Stimulated activated CD8-positive, alpha-beta memory T cell treated with anti-CD3 and anti-CD28 coated beads, Interleukin-4, amount 100 ng/mL, for 1 hour (primary cell): ENCODE measurements around the gene ODC1.
A peak's percentile ranks its signal among the peaks of the same experiment; 100 is the strongest.
"Not testable (repeated sequence)": the region's sequence is repeated elsewhere in the genome, so short reads cannot be mapped to it uniquely, and the experiment has no call there.

Experiments used
- DNase-seq, 2 donors: peaks; one replicate each; pipeline ENCODE4 v3.0.0-alpha.2; 2020; ENCODE audit warnings: low read depth in 2 of 2, low spot score in 1 of 2

ODC1 gene

DNA sequence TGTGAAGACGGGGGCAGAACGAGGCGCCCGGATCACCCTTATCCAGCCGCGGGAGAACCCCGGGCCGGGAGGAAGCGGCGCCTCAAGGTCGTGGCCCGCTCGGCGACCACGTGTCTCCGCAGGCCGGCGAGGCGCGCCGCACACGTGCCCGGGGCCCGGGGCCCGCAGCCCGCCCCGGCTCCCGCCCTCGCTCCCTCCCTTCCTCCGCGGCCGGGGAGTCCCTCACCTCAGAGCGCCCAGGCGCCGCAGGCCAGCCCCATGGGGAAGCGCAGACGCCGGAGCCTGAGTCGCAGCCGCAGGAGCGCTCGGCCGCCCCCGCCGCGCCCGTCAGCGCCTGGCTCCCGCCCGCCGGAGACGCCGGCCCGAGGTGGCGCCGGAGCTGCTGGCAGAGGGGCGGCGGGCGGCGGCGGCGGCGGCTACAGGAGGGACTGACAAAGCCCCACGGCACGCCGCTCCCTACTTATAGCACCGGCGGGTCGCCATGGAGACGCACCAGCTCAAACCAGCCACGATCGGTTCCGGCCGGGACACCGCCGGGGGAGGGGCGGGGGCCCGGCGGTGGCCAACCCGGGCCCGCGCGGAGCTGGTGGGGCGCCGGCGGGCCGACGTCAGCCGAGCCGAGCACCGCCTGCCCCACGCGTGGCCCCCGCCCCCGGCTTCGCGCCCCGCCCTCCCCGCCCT is at the start of gene ODC1:
Gene ODC1, minus strand, starts transcription at position 433 of the 681 bp plus-strand sequence. CDS start 3,295 bp downstream, outside the sequence.
- peak; percentile 97 to 98 for DNase-seq

- DNase-seq = peak; percentile 27 to 28
These were observed 49.7 kb upstream of the ODC1 start for GRCh38 chr2:10497797-10498251.

- DNase-seq = no peak
These were observed 47.8 kb upstream of the ODC1 start for GRCh38 chr2:10495988-10496313.

- DNase-seq = no peak
These were observed 47.3 kb upstream of the ODC1 start for GRCh38 chr2:10495311-10495987.

- DNase-seq = no peak
These were observed 46.4 kb upstream of the ODC1 start for GRCh38 chr2:10494351-10495066.

DNA sequence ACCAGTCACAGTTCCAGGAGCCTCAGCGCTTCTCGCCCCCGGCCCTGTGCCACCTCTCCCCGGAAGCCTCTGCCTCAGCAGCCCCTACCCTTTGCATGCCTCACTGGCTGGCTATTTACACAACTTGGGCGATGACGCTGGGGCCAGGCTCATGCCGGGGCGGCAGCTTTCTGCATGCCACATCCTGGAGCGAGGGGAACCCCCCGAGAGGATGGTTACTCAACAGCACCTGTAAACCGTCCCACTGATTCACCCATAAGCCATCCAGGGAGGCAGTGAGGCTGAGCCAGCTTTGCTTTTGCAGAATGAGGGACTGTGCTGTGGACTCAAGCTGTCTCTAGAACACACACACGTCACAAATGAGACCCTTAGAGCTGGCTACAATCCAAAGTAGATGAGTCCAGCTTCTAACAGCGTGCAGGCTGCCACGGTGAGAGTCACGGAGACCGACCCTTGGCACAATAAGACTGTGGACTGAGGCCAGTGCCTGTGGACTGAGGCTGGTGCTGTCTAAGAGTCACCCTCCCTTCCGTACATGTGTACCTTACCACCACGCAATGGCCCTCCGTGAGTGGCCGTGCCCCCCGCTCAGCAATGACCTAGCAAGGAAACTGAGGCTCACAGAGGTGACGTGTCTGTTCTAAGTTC is 45.6 kb upstream of the ODC1 start:
- peak; percentile 29 to 62 for DNase-seq

DNA sequence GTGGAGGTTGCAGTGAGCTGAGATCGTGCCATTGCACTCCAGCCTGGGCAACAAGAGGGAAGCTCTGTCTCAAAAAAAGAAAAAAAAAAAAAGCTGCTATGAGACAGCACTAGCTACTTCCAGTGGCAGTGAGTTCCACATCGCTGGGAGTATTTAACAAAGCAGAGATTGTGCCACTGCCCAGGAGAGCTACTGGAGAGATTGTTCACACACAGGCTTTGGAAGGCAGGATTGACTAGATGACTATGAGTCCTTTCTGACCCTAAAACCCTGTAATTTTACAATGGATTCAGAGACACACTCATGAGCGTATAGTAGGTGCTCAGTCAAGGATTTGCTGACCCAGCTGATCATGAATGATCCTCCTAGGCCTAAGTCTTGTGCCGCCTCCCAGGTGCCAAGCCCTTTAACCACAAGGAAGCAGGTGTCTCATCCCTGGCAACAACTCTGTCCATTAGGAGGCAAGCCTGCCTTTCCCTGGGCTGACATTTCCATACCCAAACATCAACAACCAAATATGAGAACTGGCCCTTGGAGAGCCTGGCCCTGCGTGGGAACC is 45.0 kb upstream of the ODC1 start:
- DNase-seq = no peak

DNA sequence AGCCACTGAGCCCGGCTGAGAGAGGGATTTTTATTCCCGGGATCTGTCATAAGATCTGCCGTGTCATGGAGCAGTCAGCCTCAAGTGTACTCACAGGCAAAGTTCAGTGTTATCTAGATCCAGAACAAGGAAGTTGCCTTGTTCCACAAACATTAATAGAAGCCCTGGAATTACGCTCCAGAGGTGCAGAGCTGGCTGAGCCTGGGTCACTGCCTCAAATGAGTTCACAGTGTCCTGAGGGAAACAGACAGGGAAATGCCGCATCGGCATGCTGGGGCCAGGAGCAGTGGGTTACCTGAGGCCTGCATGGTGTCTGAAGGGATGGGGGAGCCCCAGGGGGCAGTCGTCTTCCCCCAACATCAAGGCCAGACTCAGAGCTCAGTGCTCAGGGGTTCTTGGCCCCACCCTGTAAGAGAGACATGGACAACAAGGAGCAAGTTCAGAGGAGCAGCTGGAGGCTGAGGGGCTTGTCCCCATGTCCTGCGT is 42.7 kb upstream of the ODC1 start:
- DNase-seq = no peak

DNA sequence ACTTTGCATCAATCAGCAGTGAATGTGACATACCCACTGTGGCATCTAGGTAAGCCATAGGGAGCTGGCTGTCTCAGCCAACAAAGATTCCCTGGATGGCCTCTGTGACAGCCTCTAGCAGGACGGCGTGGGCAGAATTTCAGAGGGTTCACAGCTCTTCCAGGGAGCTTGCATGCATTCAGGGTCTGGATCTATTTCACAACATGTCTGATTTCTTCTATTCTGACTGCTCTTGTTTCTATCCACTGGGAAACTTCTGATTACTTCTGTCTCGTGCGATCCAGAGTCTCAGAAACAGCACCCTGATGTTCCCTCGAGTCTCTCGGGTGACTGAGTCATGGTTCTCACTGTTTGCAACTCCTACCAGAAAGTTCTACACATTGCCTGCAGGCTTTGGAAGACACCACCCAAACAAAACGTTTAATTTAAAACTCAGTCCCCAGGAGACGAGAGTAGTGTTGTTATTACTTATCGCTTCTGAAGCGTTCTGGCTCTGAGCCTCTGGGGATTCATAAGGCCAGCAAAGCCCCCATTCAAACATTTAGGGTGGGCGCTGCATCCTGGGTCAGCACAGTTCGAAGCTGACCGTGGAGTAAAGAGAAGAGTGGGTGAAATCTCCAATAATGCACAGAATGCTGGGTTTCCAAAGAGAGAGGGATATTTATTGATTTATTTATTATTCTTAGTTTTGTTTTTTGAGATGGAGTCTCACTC is 41.9 kb upstream of the ODC1 start:
- DNase-seq = no peak

DNA sequence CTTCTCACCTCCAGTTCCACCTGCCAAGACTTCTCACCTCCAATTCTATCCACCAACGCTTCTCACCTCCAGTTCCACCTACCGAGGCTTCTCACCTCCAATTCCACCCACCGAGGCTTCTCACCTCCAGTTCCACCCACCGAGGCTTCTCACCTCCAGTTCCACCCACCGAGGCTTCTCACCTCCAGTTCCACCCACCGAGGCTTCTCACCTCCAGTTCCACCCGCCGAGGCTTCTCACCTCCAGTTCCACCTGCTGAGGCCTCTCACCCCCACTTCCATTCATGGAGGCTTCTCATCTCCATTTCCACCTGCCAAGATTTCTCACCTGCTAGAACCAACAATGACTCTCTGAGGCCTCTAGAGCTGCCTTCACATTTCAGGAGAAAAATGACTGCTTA is 40.0 kb upstream of the ODC1 start:
- DNase-seq = not testable (repeated sequence)

DNA sequence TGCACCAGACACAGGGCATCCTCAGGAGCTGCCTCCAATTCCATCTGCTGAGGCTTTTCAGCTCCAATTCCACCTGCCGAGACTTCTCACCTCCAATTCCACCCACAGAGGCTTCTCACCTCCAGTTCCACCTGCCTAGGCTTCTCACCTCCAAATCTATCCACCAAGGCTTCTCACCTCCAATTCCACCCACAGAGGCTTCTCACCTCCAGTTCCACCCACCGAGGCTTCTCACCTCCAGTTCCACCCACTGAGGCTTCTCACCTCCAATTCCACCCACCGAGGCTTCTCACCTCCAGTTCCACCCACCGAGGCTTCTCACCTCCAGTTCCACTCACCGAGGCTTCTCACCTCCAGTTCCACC is 39.6 kb upstream of the ODC1 start:
- not testable (repeated sequence) for DNase-seq

GRCh38 chr2:10487081-10487740 is 39.1 kb upstream of the ODC1 start:
- DNase-seq = no peak

- DNase-seq = no peak
These were observed 38.5 kb upstream of the ODC1 start for GRCh38 chr2:10486601-10487079.

DNA sequence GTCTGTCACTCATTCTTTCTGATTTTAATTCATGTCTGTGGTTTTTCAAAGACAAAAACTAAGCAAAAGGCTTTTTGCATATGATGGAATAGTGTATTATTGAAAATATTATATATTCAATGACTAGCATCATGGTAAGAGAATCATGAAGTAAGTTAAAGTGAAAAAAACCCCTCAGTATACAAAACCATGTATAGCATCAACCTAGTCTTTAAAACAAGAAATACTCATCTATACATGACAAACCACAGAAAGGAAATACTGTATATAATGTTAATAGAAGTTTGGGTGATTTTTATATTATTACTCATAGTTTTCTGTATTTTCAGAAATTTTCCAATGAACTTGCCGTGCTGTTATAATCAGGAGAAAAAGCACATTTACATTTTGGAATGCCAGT is 38.0 kb upstream of the ODC1 start:
- DNase-seq = no peak

DNA sequence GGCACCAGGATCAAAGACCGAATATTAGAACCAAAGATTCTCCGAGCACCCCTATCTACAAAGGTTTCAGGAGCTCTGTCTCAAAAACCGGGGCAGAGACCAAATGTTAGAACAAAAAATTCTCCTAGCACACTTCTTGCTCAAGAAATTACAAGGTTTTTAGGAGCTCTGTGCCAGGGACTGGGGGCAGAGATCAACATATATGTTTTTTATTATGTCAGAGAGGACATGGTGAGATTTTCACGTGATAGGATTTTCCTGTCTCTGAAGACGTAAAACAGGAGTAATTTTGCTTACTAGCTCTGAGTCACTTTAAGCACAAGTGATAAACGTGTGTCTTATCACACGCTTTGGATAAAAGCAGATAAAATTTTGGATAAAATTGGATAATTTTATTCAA is 34.8 kb upstream of the ODC1 start:
- DNase-seq = no peak

DNA sequence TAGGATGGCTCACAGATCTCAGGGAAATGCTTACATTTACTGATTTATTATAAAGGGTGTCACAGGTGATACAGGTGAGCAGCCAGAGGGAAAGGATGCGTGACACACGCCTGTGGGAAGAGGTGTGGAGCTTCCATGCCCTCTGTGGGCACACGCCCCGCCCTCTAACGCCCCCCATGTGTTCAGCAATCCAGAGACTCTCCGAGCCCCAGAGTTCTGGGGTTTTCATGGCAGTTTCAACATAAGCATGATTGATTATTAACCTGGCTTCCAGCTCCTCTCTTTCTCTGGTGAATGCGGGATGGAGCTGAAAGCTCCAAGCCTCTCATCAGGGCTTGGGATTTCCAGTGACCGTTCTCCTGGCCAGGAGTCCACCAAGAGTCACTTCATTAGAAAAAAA is 34.3 kb upstream of the ODC1 start:
- DNase-seq = no peak

DNA sequence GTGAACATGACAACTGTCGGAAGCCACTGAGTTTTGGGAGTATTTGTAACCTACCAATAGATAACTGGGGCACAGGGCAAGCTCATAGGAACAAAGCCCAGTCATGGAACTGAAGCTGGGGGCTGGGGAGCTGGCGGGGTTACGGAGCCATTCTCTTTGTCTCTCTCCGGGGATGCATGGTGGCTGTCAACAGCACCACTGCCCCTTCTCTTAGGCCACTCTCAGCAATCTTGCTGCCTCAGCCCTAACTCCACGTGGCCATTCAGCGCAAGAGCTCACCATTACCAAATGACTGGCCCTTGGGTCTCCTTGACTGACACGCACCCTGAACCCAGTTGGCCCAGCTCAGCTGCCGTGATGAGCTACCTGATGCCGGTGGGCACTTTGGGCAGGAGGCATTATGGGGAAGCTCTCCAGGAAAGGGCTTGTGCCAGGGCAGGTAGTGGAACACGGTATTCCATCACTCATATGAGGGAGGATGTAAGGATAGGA is 33.6 kb upstream of the ODC1 start:
- no peak for DNase-seq

DNA sequence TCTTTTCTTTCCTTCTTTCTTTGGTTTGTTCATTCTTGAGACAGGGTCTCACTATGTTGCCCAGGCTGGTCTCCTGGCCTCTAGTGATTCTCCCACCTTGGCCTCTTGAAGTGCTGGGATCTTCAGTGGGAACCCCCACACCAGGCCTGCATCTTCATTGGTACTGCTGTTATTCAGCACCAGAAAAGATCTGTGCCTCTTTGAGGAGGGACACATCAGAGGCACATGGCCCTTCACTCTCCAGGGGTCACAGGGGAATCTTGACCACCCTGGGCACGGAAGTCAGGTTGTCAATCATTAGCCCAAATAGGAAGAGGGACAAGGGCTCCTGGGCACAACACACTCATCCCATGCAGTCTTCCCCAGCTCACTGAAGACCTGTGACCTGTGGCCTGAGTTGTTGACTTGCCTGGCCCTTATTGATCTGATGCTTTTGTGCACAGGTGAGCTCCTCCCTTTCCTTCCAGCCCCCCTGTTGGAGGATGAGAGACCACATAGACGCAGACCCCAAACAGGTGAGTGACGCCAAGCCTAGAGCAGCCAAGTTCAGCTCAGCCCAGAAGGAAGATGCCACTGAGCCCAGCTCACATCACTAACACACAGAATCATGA is 33.0 kb upstream of the ODC1 start:
- no peak for DNase-seq

- no peak for DNase-seq
These were observed 32.3 kb upstream of the ODC1 start for GRCh38 chr2:10480359-10480949.
